Measurements from ENCODE around the gene ELK3.

- no peak for TF ChIP-seq CTCF (IDR thresholded peaks at IDR 0.05; ENCODE audit: borderline replicate concordance, extremely low read depth, low read length, poor library complexity, severe bottlenecking)
- TF ChIP-seq EZH2 (IDR thresholded peaks at IDR 0.05; ENCODE audit: borderline replicate concordance, low read depth, low read length, severe bottlenecking): no peak
Measured at GRCh38 chr12:96233168-96233567, 39.0 kb downstream of the ELK3 start.
